ENCODE results near the gene DNAH2.

The DNAH2 gene

DNA sequence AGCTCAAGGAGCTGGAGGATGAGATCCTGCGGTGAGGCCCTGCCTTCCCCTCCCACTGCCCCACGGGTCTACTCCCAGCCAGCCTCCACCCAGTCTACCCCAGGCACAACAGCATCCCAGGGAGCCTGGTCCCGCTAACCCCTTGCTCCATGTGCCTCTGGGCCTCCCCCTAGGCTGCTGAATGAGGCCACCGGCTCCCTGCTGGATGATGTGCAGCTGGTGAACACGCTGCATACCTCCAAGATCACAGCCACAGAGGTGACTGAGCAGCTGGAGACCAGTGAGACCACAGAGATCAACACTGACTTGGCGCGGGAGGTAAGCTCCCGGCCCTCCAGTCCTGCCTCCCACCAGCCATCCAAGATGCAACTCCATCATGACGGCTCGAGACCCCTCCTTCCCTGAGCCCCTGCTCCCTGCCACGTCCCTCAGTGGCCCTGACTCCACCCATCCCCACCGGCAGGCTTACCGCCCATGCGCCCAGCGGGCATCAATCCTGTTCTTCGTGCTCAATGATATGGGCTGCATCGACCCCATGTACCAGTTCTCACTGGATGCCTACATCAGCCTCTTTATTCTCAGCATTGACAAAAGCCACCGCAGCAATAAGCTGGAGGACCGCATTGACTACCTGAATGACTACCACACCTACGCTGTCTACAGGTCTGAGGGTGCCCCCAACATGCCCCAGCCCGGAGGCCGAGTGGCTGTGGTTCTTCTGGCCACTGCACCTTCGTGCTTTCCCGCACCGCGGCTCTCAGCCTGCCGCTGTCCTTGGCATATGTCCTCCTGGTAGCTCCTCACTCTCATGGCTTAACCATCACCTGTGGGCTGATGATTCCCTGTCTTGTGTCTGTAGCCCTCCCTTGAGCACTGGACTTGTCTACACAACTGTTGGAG lies 101.5 kb downstream of the DNAH2 start:
- ChIA-PET POLR2A (no interaction called here), CTCF (interaction anchor here (0.6 to 4.0 kb wide), 13 partner anchors 14 to 461 kb away, joined by 3 to 40 read pairs (median 4); partner anchors contain the start of genes KDM6B and NAA38)

DNA sequence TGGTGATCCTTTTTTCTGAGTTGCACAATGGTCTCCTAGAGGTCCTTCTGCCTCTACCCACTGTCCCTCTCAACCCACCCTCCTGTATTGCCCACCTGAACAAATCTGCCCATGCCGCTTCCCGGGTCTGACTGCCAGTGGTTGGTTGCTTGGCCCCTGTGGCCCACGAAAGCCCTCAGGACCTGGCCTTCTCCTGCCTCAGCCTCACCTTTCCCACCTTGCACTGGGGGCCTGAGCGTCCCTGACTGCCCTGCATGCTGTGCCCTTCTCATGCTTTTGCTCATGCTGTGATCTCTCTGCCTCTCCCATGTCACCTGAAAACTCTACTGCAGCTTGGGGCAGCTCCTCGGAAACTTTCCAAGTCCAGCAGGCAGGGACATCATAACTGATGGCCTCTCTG lies 102.7 kb downstream of the DNAH2 start:
- TF ChIP-seq KLF10 (tag by site-specific recombination; IDR thresholded peaks at IDR 0.05) (no peak), ZNF610 (tag by site-specific recombination; IDR thresholded peaks at IDR 0.05; ENCODE audit: borderline replicate concordance) (no peak), ZNF221 (tag by site-specific recombination; IDR thresholded peaks at IDR 0.05; ENCODE audit: borderline replicate concordance) (no peak), ZNF391 (tag by site-specific recombination; IDR thresholded peaks at IDR 0.05; ENCODE audit: borderline replicate concordance, low read depth) (no peak)
- Histone ChIP-seq H3K4me3 (ENCODE audit: low read depth, low read length) (no peak overlapping the region), H3K9me3 (ENCODE audit: control insufficient read depth, insufficient read depth, low read depth, low read length) (no peaks in the 10 kb centered on the region), H3K27ac (ENCODE audit: extremely low read depth, low read depth, low read length) (no peak overlapping the region), H3K4me1 (ENCODE audit: control insufficient read depth, insufficient read depth, low read length) (no peaks in the 10 kb centered on the region), H3K36me3 (ENCODE audit: control insufficient read depth in 2 of 2, insufficient read depth in 1 of 2, low read length in 2 of 2) (no peaks in the 10 kb centered on the region)
- ChIA-PET CTCF (interaction anchor here (0.6 to 4.0 kb wide), 14 partner anchors 15 to 239 kb away, joined by 3 to 40 read pairs (median 3); no protein-coding TSS in a partner anchor), POLR2A (interaction anchor here (1.9 kb wide), 1 partner anchor 22 kb away, joined by 4 read pairs; no protein-coding TSS in a partner anchor)

More for the DNA sequence above, 101.5 kb downstream of the DNAH2 start:
- Histone ChIP-seq H3K36me3 (ENCODE audit: control insufficient read depth in 2 of 2, insufficient read depth in 1 of 2, low read length in 2 of 2) (no peaks in the 10 kb centered on the region), H3K4me3 (ENCODE audit: low read depth, low read length) (no peak overlapping the region), H3K9me3 (ENCODE audit: control insufficient read depth, insufficient read depth, low read depth, low read length) (no peaks in the 10 kb centered on the region), H3K27ac (ENCODE audit: extremely low read depth, low read depth, low read length) (no peak overlapping the region), H3K4me1 (ENCODE audit: control insufficient read depth, insufficient read depth, low read length) (no peaks in the 10 kb centered on the region)
- no peak for TF ChIP-seq ZNF629 (tag by site-specific recombination; IDR thresholded peaks at IDR 0.05)
- TF ChIP-seq, protein P1, sequence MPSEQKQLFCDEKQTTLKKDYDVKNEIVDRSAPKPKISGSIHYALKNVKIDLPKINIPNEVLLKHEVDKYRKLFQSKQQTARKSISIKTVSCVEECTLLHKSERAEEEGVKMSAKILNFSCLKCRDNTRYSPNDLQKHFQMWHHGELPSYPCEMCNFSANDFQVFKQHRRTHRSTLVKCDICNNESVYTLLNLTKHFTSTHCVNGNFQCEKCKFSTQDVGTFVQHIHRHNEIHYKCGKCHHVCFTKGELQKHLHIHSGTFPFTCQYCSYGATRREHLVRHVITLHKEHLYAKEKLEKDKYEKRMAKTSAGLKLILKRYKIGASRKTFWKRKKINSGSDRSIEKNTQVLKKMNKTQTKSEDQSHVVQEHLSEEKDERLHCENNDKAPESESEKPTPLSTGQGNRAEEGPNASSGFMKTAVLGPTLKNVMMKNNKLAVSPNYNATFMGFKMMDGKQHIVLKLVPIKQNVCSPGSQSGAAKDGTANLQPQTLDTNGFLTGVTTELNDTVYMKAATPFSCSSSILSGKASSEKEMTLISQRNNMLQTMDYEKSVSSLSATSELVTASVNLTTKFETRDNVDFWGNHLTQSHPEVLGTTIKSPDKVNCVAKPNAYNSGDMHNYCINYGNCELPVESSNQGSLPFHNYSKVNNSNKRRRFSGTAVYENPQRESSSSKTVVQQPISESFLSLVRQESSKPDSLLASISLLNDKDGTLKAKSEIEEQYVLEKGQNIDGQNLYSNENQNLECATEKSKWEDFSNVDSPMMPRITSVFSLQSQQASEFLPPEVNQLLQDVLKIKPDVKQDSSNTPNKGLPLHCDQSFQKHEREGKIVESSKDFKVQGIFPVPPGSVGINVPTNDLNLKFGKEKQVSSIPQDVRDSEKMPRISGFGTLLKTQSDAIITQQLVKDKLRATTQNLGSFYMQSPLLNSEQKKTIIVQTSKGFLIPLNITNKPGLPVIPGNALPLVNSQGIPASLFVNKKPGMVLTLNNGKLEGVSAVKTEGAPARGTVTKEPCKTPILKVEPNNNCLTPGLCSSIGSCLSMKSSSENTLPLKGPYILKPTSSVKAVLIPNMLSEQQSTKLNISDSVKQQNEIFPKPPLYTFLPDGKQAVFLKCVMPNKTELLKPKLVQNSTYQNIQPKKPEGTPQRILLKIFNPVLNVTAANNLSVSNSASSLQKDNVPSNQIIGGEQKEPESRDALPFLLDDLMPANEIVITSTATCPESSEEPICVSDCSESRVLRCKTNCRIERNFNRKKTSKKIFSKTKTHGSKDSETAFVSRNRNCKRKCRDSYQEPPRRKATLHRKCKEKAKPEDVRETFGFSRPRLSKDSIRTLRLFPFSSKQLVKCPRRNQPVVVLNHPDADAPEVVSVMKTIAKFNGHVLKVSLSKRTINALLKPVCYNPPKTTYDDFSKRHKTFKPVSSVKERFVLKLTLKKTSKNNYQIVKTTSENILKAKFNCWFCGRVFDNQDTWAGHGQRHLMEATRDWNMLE (tag by site-specific recombination; conservative IDR thresholded peaks at IDR 0.05; ENCODE audit: low read depth) = no peak
- TF ChIP-seq ZNF292 (tag by site-specific recombination; IDR thresholded peaks at IDR 0.05; ENCODE audit: borderline replicate concordance, low read depth) = no peak
- TF ChIP-seq ZIC2 (tag by site-specific recombination; IDR thresholded peaks at IDR 0.05) = peak; percentile 99

DNA sequence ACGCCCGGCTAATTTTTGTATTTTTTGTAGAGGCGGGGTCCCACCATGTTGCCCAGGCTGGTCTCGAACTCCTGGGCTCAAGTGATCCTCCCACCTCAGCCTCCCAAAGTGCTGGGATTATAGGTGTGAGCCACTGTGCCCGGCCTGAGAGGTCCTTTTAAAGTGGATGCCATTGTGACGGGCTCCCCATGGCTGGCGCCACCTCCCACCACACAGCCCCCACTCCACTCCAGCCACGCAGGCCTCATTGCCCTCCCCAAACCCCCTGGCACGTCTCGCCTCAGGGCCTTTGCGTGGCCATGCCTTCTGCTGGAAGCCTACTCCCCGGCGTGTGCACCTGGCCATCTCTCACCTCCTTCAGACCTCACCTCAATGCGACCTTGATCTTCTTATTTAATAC lies 104.6 kb downstream of the DNAH2 start:
- no peaks in the 10 kb centered on the region for H3K4me1 ChIP-seq (ENCODE audit: control insufficient read depth, insufficient read depth, low read length)
- H3K27ac ChIP-seq (ENCODE audit: extremely low read depth, low read depth, low read length) = no peak overlapping the region
- H3K36me3 ChIP-seq (ENCODE audit: control insufficient read depth in 2 of 2, insufficient read depth in 1 of 2, low read length in 2 of 2) = no peaks in the 10 kb centered on the region
- no peak for TF ChIP-seq ZEB2 (tag by site-specific recombination; IDR thresholded peaks at IDR 0.05)
- TF ChIP-seq ZNF837 (tag by site-specific recombination; IDR thresholded peaks at IDR 0.05) = no peak
- TF ChIP-seq ZNF335 (tag by site-specific recombination; conservative IDR thresholded peaks at IDR 0.05) = no peak
- CTCF ChIA-PET = interaction anchor here (0.6 to 3.4 kb wide), 17 partner anchors 9 to 235 kb away, joined by 3 to 28 read pairs (median 5); partner anchors contain the start of genes KDM6B, NAA38 and TMEM88
- POLR2A ChIA-PET = interaction anchor here (1.4 kb wide), 1 partner anchor 20 kb away, joined by 4 read pairs; no protein-coding TSS in a partner anchor
- no peak overlapping the region for H3K4me3 ChIP-seq (ENCODE audit: low read depth, low read length)
- H3K9me3 ChIP-seq (ENCODE audit: control insufficient read depth, insufficient read depth, low read depth, low read length) = no peaks in the 10 kb centered on the region

Data from HEK293 (cell line).